CD4-positive, alpha-beta T cell treated with Interleukin-10 for 1 hour (primary cell): Measurements from ENCODE around the gene PPARD.
"Not testable (repeated sequence)": the region's sequence is repeated elsewhere in the genome, so short reads cannot be mapped to it uniquely, and the experiment has no call there.

ENCODE experiments used
- DNase-seq: peaks from one replicate; pipeline ENCODE4 v3.0.0-alpha.2; 2020

Gene PPARD

DNA sequence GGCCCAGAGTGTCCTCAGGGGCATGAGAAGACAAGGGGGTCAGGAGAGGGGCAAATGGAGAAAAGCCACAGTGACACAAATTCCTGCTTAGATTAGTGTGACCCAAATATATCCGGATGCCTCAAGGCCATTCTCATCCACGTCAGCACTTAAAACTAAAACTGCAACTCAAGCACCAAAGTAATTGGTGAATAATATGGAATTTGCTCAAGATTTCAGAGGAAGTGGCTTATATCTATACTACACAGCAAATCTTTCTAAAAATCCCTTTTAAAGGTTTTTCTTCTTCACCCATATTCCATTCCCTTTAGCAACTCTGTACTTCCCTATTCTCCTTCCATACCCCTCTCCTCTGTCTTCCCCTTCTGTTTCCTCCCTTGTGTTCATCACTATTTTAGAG is 29.6 kb upstream of the PPARD start:
- no peak for DNase-seq

DNA sequence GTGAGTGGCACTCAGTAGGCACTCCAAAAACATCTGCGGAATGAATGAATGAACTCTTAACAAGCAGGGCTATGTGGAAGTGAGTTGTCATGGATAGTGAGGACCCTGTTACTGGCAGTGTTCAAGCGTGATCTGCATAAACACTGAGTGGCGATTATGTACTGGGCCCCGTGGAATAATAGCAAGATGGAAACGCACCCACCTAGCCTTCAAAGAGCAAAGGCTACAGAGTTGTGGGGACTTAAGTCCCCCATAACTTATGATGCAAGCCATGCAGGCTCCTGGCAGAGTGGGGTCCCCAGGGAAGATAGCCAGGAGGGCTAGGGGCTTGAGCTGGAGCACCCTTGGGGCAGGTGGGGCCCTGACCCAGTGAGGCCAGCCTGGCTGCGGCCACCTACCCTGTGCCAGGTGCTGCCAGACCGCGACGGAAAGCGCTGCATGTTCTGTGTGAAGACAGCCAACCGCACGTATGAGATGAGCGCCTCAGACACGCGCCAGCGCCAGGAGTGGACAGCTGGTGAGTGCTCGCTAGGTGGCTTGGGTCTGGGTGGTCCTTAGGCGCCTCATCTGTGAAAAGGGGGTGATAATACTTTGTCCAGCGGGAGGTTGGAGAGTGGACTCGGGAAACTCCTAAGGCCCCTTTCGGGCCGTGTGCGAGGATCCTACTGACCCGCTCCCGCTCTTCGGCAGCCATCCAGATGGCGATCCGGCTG is 24.7 kb upstream of the PPARD start:
- no peak for DNase-seq

DNA sequence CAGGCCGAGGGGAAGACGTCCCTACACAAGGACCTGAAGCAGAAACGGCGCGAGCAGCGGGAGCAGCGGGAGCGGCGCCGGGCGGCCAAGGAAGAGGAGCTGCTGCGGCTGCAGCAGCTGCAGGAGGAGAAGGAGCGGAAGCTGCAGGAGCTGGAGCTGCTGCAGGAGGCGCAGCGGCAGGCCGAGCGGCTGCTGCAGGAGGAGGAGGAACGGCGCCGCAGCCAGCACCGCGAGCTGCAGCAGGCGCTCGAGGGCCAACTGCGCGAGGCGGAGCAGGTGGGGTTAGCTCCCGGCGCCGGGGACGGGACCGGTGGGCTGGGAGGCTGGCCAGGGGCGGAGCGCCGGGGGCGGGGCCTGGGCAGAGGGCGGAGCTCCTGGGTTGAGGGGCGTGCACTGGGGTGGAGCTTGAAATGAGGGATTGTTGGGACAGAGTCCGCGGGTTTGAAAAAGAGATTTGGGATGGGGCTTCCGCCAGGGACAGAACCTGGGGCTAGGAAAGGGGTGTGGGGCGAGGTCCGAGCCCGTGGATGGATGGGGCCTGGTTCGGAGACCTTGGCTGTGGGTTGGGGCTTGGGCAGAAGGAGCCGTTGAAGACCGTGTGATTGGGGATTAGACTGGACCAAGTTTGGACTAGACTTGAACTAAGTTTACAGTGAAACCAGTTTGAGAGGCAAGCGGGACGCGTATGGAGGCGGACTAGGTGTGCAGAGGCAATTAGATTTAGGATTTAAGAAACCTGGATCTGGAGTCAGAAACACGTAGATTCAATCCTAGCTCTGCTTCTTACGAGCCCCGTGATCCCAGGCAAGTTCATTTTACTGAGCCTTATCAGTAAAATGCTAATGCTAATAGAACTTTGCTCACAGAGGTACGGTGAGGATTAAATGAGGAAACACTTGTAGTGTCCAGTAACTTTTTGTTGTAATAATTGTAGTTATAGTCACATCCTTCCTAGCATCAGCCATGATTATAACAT is 23.9 kb upstream of the PPARD start:
- no peak for DNase-seq

DNA sequence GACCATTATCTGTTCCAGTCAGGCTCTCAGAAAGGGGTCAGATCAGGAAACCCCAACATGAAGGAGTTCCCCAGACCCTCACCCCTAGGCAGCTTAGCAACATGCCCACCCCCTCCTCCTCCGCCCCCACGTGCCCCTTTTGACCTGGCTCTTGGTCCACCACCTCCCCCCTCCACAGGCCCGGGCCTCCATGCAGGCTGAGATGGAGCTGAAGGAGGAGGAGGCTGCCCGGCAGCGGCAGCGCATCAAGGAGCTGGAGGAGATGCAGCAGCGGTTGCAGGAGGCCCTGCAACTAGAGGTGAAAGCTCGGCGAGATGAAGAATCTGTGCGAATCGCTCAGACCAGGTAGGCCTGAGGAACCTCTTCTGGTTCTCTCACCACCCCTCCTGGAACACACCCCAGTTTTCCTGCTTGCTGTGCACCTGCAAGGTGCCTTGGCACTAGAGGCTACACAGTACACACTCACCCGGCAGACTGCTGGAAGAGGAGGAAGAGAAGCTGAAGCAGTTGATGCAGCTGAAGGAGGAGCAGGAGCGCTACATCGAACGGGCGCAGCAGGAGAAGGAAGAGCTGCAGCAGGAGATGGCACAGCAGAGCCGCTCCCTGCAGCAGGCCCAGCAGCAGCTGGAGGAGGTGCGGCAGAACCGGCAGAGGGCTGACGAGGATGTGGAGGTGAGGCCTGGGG is 22.9 kb upstream of the PPARD start:
- DNase-seq = no peak

DNA sequence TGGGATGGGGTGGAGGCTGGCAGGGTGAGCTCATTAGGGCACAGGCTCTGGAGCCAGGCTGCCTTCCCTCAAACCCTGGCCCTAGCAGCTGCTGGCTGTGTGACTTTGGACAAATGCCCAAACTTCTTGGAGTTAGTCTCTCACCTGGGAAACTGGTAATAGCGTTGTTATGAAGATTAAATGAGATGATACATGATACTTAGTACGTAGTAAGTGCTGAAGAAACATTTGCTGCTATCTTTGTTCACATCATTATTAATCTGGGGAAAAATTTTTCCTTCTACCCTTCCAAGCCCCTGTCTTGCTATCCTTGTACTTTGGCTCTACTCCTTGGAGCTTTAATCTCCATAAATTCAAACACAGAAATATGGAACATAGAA is 22.3 kb upstream of the PPARD start:
- DNase-seq = no peak

DNA sequence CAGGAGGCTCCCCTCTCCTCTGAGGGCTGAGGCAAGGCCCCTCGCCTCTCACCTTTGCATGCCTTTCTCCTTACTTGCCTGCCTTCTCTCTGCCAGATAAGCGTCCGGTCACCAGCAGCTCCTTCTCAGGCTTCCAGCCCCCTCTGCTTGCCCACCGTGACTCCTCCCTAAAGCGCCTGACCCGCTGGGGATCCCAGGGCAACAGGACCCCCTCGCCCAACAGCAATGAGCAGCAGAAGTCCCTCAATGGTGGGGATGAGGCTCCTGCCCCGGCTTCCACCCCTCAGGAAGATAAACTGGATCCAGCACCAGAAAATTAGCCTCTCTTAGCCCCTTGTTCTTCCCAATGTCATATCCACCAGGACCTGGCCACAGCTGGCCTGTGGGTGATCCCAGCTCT is 21.3 kb upstream of the PPARD start:
- DNase-seq = no peak

DNA sequence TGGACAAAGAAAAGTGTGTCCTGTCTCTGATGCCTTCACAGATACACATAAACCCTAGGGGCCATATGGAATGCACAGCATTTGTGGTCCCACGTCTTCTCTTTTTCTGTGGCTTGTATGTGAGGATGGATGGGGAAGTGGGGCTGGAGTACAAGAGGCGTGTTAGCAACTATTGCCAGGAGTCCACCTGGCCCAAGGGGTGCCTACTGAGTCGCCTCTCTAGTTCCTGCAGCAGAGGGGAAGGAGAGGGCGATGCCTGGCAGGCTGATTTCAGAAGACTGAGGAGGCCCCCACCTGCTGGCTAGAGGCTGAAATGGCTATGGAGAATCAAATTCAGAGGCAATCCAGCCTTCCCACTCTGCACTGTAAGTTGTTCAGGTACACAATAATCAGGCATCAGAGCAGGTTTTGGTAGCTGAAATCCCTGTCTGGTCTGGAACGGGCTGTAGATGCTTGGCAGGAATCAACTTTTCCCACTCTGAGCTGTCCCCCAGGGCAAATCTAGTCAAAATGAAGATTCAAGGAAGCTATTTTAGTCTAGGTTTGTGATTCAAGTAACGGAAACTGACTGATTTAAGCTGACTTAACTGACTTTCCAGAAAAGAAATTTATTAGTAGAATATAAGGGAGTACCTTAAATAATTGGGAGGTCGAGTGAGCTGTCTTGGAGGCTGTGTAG is 14.9 kb upstream of the PPARD start:
- peak; percentile 84 for DNase-seq

DNA sequence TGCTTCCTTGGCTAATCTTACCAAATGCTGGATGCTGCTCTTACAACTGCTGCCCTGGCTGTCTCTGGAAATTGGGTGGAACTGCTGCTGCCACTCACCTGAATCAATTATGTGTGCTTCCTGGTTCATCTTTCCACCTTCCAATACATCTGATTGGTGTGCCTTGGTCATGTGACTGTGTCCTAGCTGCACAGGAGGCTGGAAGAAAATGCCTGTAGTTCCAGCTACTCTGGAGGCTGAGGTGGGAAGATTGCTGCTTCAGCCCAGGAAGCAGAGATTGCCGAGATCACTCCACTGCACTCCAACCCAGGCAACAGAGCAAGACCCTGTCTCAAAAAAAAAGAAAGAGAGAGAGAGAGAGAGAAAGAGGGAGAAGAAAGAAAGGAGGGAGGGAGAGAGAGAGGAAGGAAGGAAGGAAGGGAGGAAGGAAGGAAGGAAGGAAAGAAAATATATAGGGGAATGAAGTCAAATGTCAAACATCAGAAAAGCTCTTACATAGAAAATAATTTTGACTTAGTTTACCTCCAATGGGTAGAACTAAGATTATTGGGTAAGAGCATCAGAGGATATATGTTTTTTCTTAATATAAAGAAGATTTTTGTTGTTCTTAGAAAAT is 14.1 kb upstream of the PPARD start:
- no peak for DNase-seq

DNA sequence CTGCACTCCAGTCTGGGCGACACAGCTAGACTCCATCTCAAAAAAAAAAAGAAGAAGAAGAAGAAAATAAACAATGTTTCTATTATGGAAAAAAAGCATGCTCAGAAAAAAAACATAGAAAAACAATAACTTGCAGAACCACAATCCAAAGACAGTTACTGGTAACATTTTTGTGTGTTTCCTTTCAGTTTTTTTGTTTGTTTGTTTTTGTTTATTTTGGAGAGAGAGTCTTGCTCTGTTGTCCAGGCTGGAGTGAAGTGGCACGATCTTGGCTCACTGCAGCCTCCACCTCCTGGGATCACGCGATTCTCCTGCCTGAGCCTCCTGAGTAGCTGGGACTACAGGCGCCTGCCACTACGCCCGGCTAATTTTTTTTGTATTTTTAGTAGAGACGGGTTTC is 13.4 kb upstream of the PPARD start:
- DNase-seq = not testable (repeated sequence)

DNA sequence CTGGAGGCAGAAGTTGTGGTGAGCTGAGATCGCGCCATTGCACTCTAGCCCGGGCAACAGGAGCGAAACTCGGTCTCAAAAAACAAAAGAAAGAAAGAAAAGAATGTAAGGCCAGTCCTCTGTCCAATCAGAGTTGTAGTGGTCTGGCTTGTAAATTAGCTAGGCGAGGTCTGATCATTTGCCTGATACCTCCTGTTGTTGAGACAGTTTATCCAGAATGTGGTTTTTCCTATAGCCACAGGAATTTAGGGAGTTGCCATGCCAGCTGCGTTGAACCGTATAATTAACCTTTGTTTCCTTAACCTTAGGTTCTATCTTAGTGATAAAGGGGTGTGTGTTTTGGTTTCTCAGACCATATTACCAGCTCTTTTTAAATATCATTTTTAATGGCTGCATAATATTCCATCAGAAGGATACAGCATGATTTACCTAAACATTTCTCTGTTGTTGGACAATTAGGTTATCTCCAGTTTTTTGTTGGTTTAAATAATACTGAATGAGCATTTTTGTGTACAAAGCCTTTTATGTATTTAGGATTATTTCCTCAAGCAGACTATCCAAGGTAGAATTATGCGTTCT is 11.7 kb upstream of the PPARD start:
- no peak for DNase-seq

DNA sequence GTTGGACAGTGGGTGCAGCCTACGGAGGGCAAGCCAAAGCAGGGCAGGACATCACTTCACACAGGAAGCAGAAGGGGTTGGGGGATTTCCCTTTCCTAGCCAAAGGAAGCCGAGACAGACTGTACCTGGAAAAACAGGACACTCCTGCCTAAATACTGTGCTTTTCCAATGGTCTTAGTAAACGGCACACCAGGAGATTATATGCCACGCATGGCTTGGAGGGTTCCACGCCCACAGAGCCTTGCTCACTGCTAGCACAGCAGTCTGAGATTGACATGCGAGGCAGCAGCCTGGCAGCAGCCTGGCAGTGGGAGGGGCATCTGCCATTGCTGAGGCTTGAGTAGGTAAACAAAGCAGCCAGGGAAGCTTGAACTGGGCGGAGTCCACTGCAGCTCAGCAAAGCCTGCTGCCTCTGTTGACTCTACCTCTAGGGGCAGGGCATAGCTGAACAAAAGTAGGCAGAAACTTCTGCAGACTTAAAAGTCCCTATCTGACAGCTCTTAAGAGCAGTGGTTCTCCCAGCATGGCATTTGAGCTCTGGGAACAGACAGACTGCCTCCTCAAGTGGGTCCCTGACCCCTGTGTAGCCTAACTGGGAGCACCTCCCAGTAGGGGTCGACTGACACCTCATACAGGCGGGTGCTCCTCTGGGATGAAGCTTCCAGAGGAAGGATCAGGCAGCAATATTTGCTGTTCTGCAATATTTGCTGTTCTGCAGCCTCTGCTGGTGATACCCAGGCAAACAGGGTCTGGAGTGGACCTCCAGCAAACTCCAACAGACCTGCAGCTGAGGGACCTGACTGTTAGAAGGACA is 10.1 kb upstream of the PPARD start:
- DNase-seq = peak; percentile 77

DNA sequence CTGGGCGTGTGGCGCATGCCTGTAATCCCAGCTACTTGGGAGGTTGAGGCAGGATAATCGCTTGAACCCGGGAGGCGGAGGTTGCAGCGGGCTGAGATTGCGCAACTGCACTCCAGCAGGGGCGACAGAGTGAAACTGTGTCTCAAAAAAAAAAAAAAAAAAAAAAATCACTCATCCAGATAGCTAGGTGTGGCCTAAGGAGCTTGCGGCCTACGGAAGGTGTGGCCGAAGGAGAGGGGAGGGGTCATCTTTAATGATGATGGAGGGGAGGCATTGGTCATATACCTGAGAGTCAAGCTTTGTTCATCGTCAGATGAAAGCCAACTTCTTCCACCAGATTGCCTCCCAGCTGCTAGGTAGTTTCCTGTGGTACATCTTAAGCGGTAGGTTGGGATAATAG is 801 bp upstream of the PPARD start:
- no peak for DNase-seq

DNA sequence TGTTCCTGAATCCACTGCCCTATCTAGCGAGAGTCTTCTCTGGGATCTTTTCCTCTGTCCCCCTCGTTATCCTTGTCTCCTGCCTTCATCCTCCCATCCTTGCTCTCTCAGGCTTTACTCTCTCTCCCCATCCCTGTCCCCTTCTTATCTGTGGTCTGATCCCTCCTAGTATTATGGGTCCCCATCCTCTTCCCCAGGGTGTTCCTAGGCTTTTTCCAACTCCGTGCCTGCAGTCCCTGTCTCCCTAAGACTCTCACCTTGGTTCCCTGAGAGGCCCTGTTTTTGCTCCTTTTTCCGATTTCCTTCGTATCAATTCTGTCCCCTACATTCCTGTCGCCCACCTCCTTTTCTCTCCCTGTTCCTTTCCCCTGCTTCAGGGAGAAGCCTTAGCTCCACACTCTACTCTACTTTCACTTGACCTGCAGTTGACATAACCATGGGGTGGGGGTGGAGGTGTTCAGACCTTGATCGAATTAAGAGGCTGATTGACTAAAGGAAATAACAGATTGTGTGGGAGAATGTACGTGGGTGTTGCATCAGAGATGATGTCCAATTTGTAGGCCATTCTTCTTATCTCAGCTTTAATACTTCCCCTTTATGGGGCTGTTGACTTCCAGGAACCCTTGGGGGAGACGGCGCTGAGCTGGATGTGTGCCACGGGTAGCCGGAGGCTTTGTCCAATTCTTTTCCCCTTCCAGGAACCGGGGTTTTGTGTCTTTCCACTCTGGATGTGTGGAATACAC is 905 bp downstream of the PPARD start:
- DNase-seq = peak; percentile 19

DNA sequence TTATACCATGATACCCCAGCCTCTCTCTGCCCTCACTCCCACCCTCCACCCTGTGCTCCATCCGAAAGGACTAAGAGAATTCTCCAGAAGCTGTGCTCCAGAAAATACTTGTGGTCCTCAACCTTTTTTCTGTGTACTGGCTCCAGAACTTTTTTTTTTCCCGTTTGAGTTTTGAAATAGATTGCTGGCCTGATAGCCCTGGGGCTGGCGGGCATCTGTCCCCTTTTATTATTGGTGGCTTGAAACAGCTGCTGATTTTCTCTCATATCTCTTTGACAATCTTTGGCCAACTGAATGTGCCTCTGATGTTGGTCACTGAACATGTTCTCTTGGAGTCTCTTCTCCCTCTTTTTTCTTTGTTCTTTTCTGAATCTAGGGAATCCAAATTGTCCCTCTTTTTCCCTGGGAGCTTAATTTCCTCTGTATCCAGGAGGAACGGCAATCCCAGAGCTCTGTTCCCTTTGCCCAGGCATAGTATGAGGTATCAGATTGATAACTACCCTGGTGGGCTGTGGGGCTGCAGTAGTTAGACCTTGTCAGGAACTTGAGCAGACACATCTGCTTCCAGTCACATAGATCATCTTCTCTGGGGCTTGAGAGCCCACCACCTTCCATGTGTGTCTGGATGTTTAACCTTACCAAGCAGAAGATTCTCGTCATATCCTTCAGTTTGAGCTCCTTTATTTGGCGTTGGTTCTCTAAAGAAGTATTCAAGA is 1.6 kb downstream of the PPARD start:
- no peak for DNase-seq

DNA sequence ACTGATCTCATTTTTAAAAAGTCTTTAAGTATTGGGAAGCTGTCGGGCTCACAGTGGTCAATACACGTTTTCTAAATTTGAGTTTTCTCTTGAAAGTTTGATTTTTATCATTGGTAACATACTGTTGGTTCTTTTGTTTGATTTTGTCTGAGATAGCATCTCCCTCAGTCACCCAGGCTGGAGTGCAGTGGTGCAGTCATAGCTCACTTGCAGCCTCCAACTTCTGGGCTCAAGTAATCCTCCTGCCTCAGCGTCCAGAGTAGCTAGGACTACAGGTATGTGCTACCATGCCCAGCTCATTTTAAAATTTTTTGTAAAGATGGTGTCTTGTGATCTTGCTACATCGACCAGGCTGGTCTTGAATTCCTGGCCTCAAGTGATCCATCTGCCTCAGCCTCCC is 9.1 kb downstream of the PPARD start:
- DNase-seq = no peak

DNA sequence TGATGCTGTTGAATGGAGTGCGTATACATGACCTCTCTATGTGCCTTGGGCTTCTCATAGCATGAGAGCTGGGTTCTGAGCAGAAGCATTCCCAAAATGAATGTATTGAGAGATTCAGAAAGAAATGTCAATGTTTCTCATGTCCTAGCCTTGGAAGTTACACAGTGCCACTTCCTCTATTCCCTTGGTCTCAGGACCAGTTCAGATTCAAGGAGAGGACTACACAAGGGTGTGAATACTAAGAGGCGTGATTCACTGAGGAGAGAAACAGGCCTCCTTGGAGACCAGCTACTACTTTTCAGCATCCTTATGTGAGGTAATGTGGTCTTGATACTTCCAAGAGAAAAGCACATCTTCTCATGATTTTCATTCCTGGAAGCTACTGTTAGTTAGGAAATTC is 10.4 kb downstream of the PPARD start:
- no peak for DNase-seq

DNA sequence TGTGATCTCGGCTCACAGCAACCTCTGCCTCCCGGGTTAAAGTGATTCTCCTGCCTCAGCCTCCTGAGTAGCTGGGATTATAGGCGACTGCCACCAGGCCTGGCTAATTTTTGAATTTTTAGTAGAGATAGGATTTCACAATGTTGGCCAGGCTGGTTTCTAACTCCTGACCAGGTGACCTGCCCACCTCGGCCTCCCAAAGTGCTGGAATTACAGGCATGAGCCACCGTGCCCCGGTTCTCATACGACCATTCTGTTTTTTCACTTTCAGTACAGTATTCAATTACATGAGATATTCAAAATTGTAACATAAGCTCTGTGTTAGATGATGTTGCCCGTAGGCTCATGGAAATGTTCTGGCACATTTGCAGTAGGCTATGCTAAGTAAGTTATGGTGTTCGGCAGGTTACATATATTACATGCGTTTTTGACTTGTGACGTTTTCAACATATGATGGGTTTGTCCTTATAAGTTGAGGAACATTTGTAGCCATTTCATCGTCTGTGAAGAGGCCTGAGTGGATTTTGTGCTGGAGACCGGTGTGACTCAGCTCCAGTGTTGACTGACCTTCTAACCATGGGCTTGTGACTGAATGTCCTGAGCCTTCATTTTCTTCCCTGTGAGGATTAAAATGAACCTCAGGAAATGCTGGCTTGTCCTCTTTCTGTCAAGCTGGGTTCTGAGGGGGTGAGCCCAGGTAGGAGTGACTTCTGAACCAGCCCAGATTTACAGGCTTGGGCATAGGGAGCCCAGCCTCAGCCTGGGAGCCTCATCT is 12.2 kb downstream of the PPARD start:
- no peak for DNase-seq

DNA sequence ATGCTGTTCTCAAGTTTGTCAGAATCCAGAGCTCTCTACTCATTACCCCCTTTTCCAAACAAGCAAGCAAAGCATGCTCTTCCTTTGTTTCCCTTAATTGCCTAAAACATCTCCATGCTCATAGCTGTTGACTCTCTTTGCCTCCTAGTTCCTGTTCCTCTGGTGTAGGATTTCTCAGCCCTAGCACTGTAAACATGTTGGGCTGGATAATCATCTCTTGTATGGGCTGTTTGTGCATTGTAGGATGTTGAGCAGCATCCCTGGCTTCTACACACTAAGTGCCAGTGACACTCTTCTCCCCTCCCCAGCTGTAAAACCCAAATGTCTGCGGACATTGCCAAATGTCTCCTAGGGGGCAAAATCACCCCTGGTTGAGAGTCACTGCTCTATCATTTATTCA is 14.0 kb downstream of the PPARD start:
- no peak for DNase-seq

DNA sequence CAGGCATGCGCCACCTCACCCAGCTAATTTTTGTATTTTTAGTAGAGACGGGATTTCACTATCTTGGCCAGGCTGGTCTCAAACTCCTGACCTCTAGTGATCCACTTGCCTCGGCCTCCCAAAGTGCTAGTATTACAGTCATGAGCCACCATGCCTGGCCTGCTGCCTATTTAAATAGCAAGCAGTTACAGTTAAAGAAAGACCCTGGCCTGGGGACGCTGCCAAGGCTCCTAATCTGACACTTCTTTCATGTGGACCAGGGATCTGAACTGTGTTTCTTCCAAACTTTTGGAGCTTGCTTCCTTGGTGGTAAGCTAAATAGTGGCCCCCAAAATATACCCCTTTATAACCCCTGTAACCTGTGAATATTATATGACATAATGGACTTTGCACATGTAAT is 15.3 kb downstream of the PPARD start:
- DNase-seq = no peak
